ENCODE measurements around the gene OTUD1. TPM values are rescaled to one million over a fixed set of nuclear protein-coding genes. Genes with fewer than 3 reads are reported as not detected.

The OTUD1 gene
- polyA plus RNA-seq, 4 donors: 24.3 to 34.5 (median 30.2) TPM

DNA sequence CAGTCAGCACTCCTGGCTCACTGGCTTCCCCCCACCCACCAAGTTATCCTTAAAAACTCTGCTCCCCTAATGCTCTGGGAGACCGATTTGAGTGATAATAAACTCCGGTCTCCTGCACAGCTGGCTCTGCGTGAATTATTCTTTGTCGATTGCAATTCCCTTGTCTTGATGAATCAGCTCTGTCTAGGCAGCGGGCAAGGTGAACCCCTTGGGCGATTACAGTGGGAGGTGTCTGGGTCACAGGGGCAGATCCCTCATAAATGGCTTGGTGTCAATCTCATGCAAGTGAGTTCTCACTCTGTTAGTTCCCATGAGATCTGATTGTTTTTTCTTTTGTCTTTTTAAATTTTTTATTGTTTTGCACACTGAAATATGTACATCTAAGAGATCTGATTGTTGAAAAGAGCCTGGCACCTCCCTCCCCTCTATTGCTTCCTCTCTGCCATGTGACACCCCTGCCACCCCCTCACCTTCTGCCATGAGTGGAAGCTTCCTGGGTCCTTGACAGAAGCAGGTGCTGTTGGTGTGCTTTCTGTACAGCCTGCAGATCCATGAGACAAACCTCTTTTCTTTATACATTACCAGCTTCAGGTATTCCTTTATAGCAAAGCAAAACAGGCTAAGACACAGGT is 20.5 kb downstream of the OTUD1 start:
- DNase-seq (ENCODE audit: low read depth in 4 of 4, low spot score in 3 of 4): no peak

- no peak for DNase-seq (ENCODE audit: low read depth in 4 of 4, low spot score in 3 of 4)
Measured at GRCh38 chr10:23461557-23461956, 22.7 kb downstream of the OTUD1 start.

- DNase-seq (ENCODE audit: low read depth in 4 of 4, low spot score in 3 of 4): no peak
Measured at GRCh38 chr10:23467012-23467411, 28.1 kb downstream of the OTUD1 start.

- DNase-seq (ENCODE audit: low read depth in 4 of 4, low spot score in 3 of 4): no peak
Measured at GRCh38 chr10:23467548-23467947, 28.7 kb downstream of the OTUD1 start.

DNA sequence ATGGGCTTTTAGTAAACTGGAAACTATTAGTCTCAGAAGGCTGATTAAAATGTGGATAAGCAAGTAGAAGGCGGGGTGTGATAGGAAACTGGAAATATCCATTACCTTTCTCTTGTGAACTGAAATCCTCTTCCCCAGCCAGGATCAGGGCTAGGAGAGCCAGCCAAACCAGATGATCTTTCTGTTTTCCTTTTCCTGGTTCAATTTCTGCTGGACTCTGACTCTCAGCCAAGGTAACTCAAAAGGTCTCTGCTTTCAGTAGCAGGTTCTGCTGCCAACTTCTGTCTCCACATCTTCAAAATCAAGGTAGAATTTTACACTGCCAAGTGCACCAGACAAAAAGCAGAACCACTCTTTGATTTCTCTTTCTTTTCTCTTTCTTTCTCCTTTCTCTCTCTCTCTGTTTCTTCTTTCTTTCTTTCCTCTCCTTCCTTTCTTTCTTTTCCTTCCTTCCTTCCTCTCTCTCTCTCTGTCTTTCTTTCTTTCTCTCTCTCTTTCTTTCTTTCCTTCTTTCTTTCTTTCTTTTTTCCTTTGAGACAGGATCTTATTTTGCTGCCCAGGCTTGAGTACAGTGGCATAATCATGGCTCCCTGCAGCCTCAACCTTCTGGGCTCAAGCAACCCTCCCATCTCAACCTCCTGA is 30.8 kb downstream of the OTUD1 start:
- DNase-seq (ENCODE audit: low read depth in 4 of 4, low spot score in 3 of 4): no peak

- DNase-seq (ENCODE audit: low read depth in 4 of 4, low spot score in 3 of 4): no peak
Measured at GRCh38 chr10:23472181-23472580, 33.3 kb downstream of the OTUD1 start.

GRCh38 chr10:23474081-23474480 is 35.2 kb downstream of the OTUD1 start:
- DNase-seq (ENCODE audit: low read depth in 4 of 4, low spot score in 3 of 4): no peak

DNA sequence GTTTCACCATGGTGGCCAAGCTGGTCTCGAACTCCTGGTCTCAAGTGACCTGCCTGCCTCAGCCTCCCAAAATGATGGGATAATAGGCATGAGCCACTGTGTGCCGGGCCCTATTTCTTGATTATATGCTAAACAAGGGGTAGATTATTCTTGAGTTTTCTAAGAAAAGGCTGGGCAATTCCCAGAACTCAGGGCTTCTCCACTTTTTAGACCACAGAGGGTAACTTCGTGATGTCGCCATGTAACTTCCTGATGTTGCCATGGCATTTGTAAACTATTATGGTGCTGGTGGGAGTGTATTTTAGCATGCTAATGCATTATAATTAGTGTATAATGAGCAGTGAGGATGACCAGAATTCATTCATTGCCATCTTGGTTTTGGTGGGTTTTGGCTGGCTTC is 35.8 kb downstream of the OTUD1 start:
- no peak for DNase-seq (ENCODE audit: low read depth in 4 of 4, low spot score in 3 of 4)

GRCh38 chr10:23478570-23478969 is 39.7 kb downstream of the OTUD1 start:
- no peak for DNase-seq (ENCODE audit: low read depth in 4 of 4, low spot score in 3 of 4)

GRCh38 chr10:23479798-23480473 is 41.1 kb downstream of the OTUD1 start:
- DNase-seq (ENCODE audit: low read depth in 4 of 4, low spot score in 3 of 4): no peak

DNA sequence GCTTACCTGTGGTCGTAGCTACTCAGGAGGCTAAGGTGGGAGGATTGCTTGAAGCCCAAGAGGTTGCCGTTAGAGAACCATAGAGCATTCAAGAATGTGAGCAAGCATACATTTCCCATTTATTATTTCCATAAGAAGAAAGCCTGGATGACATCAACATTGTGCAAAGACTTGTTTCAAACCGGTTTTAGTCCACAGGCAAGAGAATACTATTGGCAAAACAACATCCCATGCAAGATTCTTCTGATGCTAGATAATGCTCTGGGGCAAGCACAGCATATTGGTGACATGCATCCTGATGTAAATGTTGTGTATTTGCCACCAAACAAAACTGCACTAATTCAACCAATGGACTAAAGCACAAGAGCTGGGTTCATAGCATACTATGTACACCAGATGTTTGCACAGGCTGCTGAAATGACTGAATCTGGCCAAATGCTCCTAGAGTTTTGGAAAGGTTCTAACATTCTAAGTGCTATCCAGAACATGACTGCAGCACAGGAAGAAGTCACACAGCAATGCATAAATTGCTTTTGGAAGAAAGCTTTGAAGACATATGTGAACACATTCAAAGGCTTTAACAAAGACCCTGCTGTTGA is 42.6 kb downstream of the OTUD1 start:
- no peak for DNase-seq (ENCODE audit: low read depth in 4 of 4, low spot score in 3 of 4)

DNA sequence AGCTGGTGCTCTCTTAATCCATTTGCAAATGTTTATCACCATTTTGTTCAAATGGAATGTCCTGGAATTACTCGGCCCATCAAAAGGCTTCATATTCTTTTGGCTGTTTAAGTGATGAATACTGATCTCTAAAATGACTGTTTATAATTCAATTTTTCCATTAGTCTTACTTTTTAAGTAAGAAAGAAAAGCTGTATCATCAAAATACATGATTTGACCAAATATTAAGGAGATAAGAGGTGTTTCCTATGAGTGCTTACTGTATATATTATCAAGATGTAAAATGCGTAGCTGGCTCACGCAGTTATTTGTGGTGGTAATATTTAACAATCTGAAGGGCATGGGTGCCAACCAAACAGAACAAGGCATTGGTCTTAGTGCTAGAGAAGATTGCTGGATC is 51.2 kb downstream of the OTUD1 start:
- no peak for DNase-seq (ENCODE audit: low read depth in 4 of 4, low spot score in 3 of 4)

Other genes starting within 250 kb of the OTUD1 start
- under 1 TPM in 1 of 4 donors, not detected in 3; 0.19 TPM for gene PTF1A, start 246.8 kb upstream of the OTUD1 start, polyA plus RNA-seq (ENCODE audit: insufficient read length in 4 of 4)
- gene C10orf67, start 94.3 kb upstream of the OTUD1 start, polyA plus RNA-seq (ENCODE audit: insufficient read length in 4 of 4): 1 to 10 TPM; 1.4 to 2.4 (median 1.8) TPM